Activated gamma-delta T cell (primary cell): Measurements from ENCODE around the gene ANKRD62.
"Not testable (repeated sequence)": the region's sequence is repeated elsewhere in the genome, so short reads cannot be mapped to it uniquely, and the experiment has no call there.

Source experiments
- DNase-seq: peaks from one replicate; lab custom pipeline; 2025; lab: John Stamatoyannopoulos, UW

ANKRD62 gene

GRCh38 chr18:12066910-12067511 lies 26.6 kb upstream of the ANKRD62 start:
- no peak for DNase-seq

- no peak for DNase-seq
Measured at GRCh38 chr18:12067671-12068070, 26.0 kb upstream of the ANKRD62 start.

GRCh38 chr18:12068316-12068949 lies 25.2 kb upstream of the ANKRD62 start:
- DNase-seq, result not testable (repeated sequence)

- no peak for DNase-seq
Measured at GRCh38 chr18:12068950-12069320, 24.7 kb upstream of the ANKRD62 start.

GRCh38 chr18:12071066-12071465 lies 22.6 kb upstream of the ANKRD62 start:
- not testable (repeated sequence) for DNase-seq

- DNase-seq, result no peak
Measured at GRCh38 chr18:12072996-12073395, 20.6 kb upstream of the ANKRD62 start.

- DNase-seq, result no peak
Measured at GRCh38 chr18:12074736-12075135, 18.9 kb upstream of the ANKRD62 start.

GRCh38 chr18:12076424-12077140 lies 17.1 kb upstream of the ANKRD62 start:
- no peak for DNase-seq

- DNase-seq, result not testable (repeated sequence)
Measured at GRCh38 chr18:12077994-12078393, 15.6 kb upstream of the ANKRD62 start.

- no peak for DNase-seq
Measured at GRCh38 chr18:12079491-12080237, 14.0 kb upstream of the ANKRD62 start.

- DNase-seq, result no peak
Measured at GRCh38 chr18:12085136-12085535, 8.5 kb upstream of the ANKRD62 start.

- DNase-seq, result no peak
Measured at GRCh38 chr18:12085786-12086185, 7.9 kb upstream of the ANKRD62 start.

GRCh38 chr18:12086249-12086648 lies 7.4 kb upstream of the ANKRD62 start:
- DNase-seq, result no peak

- no peak for DNase-seq
Measured at GRCh38 chr18:12086677-12087470, 6.8 kb upstream of the ANKRD62 start.

- no peak for DNase-seq
Measured at GRCh38 chr18:12087471-12088025, 6.1 kb upstream of the ANKRD62 start.

GRCh38 chr18:12088096-12088495 lies 5.5 kb upstream of the ANKRD62 start:
- no peak for DNase-seq

GRCh38 chr18:12088731-12089375 lies 4.8 kb upstream of the ANKRD62 start:
- no peak for DNase-seq

GRCh38 chr18:12091538-12092141 lies 2.0 kb upstream of the ANKRD62 start:
- no peak for DNase-seq

- no peak for DNase-seq
Measured at GRCh38 chr18:12092398-12093229, 1.0 kb upstream of the ANKRD62 start.

GRCh38 chr18:12098374-12098773 lies 4.7 kb downstream of the ANKRD62 start:
- DNase-seq, result no peak
